ENCODE measurements around the gene CDK17.
"Not testable (repeated sequence)": the region's sequence is repeated elsewhere in the genome, so short reads cannot be mapped to it uniquely, and the experiment has no call there.

The CDK17 gene

GRCh38 chr12:96344124-96344695 lies 56.0 kb downstream of the CDK17 start:
- H3K4me3 ChIP-seq (replicated peaks; ENCODE audit: low read depth, low read length) = no peak overlapping the region
- TF ChIP-seq CTCF (IDR thresholded peaks at IDR 0.05; ENCODE audit: low read depth, low read length, missing control alignments) = no peak
- no peak for DNase-seq (ENCODE audit: extremely low read depth, low read depth)

- TF ChIP-seq CTCF (IDR thresholded peaks at IDR 0.05; ENCODE audit: low read depth, low read length, missing control alignments) = no peak
- no peak for DNase-seq (ENCODE audit: extremely low read depth, low read depth)
- H3K4me3 ChIP-seq (replicated peaks; ENCODE audit: low read depth, low read length) = no peak overlapping the region
Observed at GRCh38 chr12:96343347-96343954, 56.8 kb downstream of the CDK17 start.

- DNase-seq (ENCODE audit: extremely low read depth, low read depth); H3K4me3 ChIP-seq (replicated peaks; ENCODE audit: low read depth, low read length): not testable (repeated sequence)
Observed at GRCh38 chr12:96339666-96340065, 60.6 kb downstream of the CDK17 start.

GRCh38 chr12:96338852-96339471 lies 61.3 kb downstream of the CDK17 start:
- TF ChIP-seq CTCF (IDR thresholded peaks at IDR 0.05; ENCODE audit: low read depth, low read length, missing control alignments) = no peak
- DNase-seq (ENCODE audit: extremely low read depth, low read depth) = no peak
- no peak overlapping the region for H3K4me3 ChIP-seq (replicated peaks; ENCODE audit: low read depth, low read length)

GRCh38 chr12:96337953-96338352 lies 62.3 kb downstream of the CDK17 start:
- no peak for DNase-seq (ENCODE audit: extremely low read depth, low read depth)
- H3K4me3 ChIP-seq (replicated peaks; ENCODE audit: low read depth, low read length) = no peak overlapping the region
- no peak for TF ChIP-seq CTCF (IDR thresholded peaks at IDR 0.05; ENCODE audit: low read depth, low read length, missing control alignments)

GRCh38 chr12:96336489-96336888 lies 63.8 kb downstream of the CDK17 start:
- TF ChIP-seq CTCF (IDR thresholded peaks at IDR 0.05; ENCODE audit: low read depth, low read length, missing control alignments) = no peak
- DNase-seq (ENCODE audit: extremely low read depth, low read depth) = no peak
- H3K4me3 ChIP-seq (replicated peaks; ENCODE audit: low read depth, low read length) = no peak overlapping the region

GRCh38 chr12:96335270-96335669 lies 65.0 kb downstream of the CDK17 start:
- TF ChIP-seq CTCF (IDR thresholded peaks at IDR 0.05; ENCODE audit: low read depth, low read length, missing control alignments) = no peak
- H3K4me3 ChIP-seq (replicated peaks; ENCODE audit: low read depth, low read length) = no peak overlapping the region
- no peak for DNase-seq (ENCODE audit: extremely low read depth, low read depth)
